ENCODE results near the gene GDPD4.

DNA sequence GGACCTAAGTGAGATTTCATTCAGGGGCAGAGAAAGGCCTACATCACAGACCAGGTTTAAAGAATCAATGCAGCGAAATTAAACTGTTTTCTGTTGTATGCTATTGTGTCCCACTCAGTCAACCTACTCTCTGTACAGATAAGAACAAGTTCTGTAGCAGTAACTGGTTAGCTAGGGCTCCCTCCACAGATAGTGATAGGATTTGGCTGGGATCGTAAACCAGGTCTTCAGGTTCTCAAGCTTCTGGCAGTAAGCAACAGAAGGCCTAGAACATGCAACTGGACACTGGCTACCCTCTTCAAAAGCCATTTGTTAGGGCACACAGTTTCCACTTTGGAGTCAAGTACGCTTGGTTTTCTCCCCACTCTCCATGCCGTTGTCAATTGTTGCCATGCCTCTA, 69.2 kb downstream of the GDPD4 start:
- TF ChIP-seq, protein P1, sequence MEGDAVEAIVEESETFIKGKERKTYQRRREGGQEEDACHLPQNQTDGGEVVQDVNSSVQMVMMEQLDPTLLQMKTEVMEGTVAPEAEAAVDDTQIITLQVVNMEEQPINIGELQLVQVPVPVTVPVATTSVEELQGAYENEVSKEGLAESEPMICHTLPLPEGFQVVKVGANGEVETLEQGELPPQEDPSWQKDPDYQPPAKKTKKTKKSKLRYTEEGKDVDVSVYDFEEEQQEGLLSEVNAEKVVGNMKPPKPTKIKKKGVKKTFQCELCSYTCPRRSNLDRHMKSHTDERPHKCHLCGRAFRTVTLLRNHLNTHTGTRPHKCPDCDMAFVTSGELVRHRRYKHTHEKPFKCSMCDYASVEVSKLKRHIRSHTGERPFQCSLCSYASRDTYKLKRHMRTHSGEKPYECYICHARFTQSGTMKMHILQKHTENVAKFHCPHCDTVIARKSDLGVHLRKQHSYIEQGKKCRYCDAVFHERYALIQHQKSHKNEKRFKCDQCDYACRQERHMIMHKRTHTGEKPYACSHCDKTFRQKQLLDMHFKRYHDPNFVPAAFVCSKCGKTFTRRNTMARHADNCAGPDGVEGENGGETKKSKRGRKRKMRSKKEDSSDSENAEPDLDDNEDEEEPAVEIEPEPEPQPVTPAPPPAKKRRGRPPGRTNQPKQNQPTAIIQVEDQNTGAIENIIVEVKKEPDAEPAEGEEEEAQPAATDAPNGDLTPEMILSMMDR (IDR thresholded peaks at IDR 0.05) = no peak
- TF ChIP-seq POLR2A (IDR thresholded peaks at IDR 0.05) = no peak
